A549 (cell line): ENCODE data around the gene MED28. TPM values are rescaled to one million over a fixed set of nuclear protein-coding genes. Genes with fewer than 3 reads are reported as not detected.

Source experiments
- ATAC-seq, 2 experiments: fragments of 200-7000 bp in 1 of 2; fragments of >200 bp in 1 of 2; cut with Nextera tagmentation in 1 of 2; cut with Tn5 transposase in 1 of 2; 3 replicates each; pipeline versions ENCODE4 v1.8.0 to v1.9.1; 2018 to 2020; ENCODE audit warnings: mild to moderate bottlenecking in 1 of 2, moderate library complexity in 1 of 2
- CTCF ChIA-PET: fragments of 300-600 bp; sonication (Branson Sonifier 250); formaldehyde crosslinking; extraction: SDS; loops from one replicate; lab custom pipeline; 2021; ENCODE audit warnings: antibody characterized with exemption, inconsistent platforms; lab: Yijun Ruan, JAX
- POLR2A ChIA-PET: fragments of 350-600 bp; formaldehyde crosslinking; extraction: SDS; loops from one replicate; lab custom pipeline; 2021; ENCODE audit warnings: antibody characterized with exemption, inconsistent platforms; lab: Yijun Ruan, JAX
- DNase-seq, 2 experiments: peaks; one replicate each; pipeline versions ENCODE4 v3.0.0 to v3.0.0-alpha.2; 2011 to 2016; ENCODE audit warnings: low read depth in 1 of 2, low spot score in 1 of 2
- FAIRE-seq: peaks from 2 replicates; lab custom pipeline; 2011; peaks lifted over from hg19 to GRCh38; lab: Jason Lieb, UNC
- H3K27ac ChIP-seq, 2 experiments: fragments of >200 bp; sonication (Bioruptor Twin); formaldehyde crosslinking; 3 replicates each; pipeline ENCODE4 v1.5.1; 2016 to 2017
- H3K4me1 ChIP-seq: fragments of >200 bp; sonication (Bioruptor Twin); formaldehyde crosslinking; 3 replicates; pipeline ENCODE4 v1.6.1; 2016
- H3K4me2 ChIP-seq: fragments of >200 bp; sonication (Bioruptor Twin); formaldehyde crosslinking; 3 replicates; pipeline ENCODE4 v1.6.1; 2016
- H3K4me3 ChIP-seq: fragments of >200 bp; sonication (Bioruptor Twin); formaldehyde crosslinking; 3 replicates; pipeline ENCODE4 v1.5.1; 2016
- H3K9me3 ChIP-seq: fragments of >200 bp; sonication (Bioruptor Twin); formaldehyde crosslinking; 3 replicates; pipeline ENCODE4 v1.6.1; 2016
- CBX2 ChIP-seq: fragments of 200-600 bp; sonication (generic); IDR thresholded peaks from 2 replicates; pipeline ENCODE4 v1.6.1; 2016; ENCODE audit warnings: low read depth, mild to moderate bottlenecking, borderline replicate concordance
- CBX8 ChIP-seq: fragments of 200-600 bp; sonication (generic); IDR thresholded peaks from 2 replicates; pipeline ENCODE4 v1.6.1; 2016
- CHD2 ChIP-seq: fragments of 150-350 bp; IDR thresholded peaks from 2 replicates; pipeline ENCODE4 v1.6.1; 2014; ENCODE audit warnings: low read length; ENCODE audit not compliant: partially characterized antibody
- EP300 ChIP-seq, 2 experiments: fragments of >200 bp; sonication (Bioruptor Twin); formaldehyde crosslinking; IDR thresholded peaks; 2 replicates in 1 of 2; 3 replicates in 1 of 2; pipeline ENCODE4 v1.6.1; 2016 to 2017
- FOSB ChIP-seq: fragments of 250-450 bp; sonication (Bioruptor Pico); IDR thresholded peaks from 2 replicates; pipeline ENCODE4 v1.5.0; 2020; ENCODE audit warnings: mild to moderate bottlenecking, moderate library complexity
- HEYL ChIP-seq: fragments of 250-450 bp; sonication (Bioruptor Pico); IDR thresholded peaks from 2 replicates; pipeline ENCODE4 v1.8.0; 2021; ENCODE audit warnings: mild to moderate bottlenecking, moderate library complexity
- HOXB13 ChIP-seq: fragments of 250-450 bp; sonication (Bioruptor Pico); IDR thresholded peaks from 2 replicates; pipeline ENCODE4 v1.5.0; 2020; ENCODE audit warnings: low read depth, mild to moderate bottlenecking, moderate library complexity
- KDM1A ChIP-seq: fragments of 200-600 bp; sonication (generic); IDR thresholded peaks from 2 replicates; pipeline ENCODE4 v1.6.1; 2016; ENCODE audit warnings: low read depth, mild to moderate bottlenecking
- NR3C1 ChIP-seq: fragments of >200 bp; sonication (Bioruptor Twin); formaldehyde crosslinking; IDR thresholded peaks from 3 replicates; pipeline ENCODE4 v1.6.1; 2017
- POLR2AphosphoS2 ChIP-seq: conservative IDR thresholded peaks from 2 replicates; pipeline ENCODE4 v1.6.1; 2012; ENCODE audit warnings: low read length, improper control_type of control experiment, inconsistent platforms
- RAD21 ChIP-seq, 2 experiments: fragments of >200 bp in 1 of 2; sonication (Bioruptor Twin) in 1 of 2; formaldehyde crosslinking in 1 of 2; IDR thresholded peaks in 1 of 2; conservative IDR thresholded peaks in 1 of 2; 2 replicates in 1 of 2; 3 replicates in 1 of 2; pipeline ENCODE4 v1.6.1; 2012 to 2018; ENCODE audit warnings: inconsistent platforms in 1 of 2
- RFX5 ChIP-seq: fragments of 450-650 bp; IDR thresholded peaks from 2 replicates; pipeline ENCODE4 v1.7.1; 2014; ENCODE audit warnings: antibody characterized with exemption, mild to moderate bottlenecking, moderate library complexity
- TP53 ChIP-seq: fragments of 250-450 bp; sonication (Bioruptor Pico); IDR thresholded peaks from 2 replicates; pipeline ENCODE4 v1.5.0; 2021; ENCODE audit warnings: mild to moderate bottlenecking, moderate library complexity
- ZC3H11A ChIP-seq: fragments of 450-650 bp; IDR thresholded peaks from 2 replicates; pipeline ENCODE4 v1.6.1; 2014; ENCODE audit warnings: antibody characterized with exemption, mild to moderate bottlenecking
- ZFP36 ChIP-seq: fragments of 450-650 bp; IDR thresholded peaks from 2 replicates; pipeline ENCODE4 v1.6.1; 2014; ENCODE audit warnings: borderline replicate concordance; ENCODE audit not compliant: partially characterized antibody
- ZNF302 ChIP-seq: fragments of 250-450 bp; sonication (Bioruptor Pico); IDR thresholded peaks from 2 replicates; pipeline ENCODE4 v1.9.0; 2021; ENCODE audit warnings: inconsistent platforms, mild to moderate bottlenecking, moderate library complexity
- WGBS: methylation state at CpG from one replicate; pipeline ENCODE4 v1.1.6; 2017; ENCODE audit errors: missing lambda C conversion rate; 5-methylcytosine and 5-hydroxymethylcytosine counted together
- polyA plus RNA-seq, 4 experiments: library from polyadenylated mRNA; depleted of rRNA in 3 of 4; stranded (reverse); fragments of >200 nt; fragmentation: RNase III in 1 of 4; extraction: RNeasy Plus Mini Kit Qiagen cat#74134 plus additional on column Dnase treatment in 1 of 4; gene quantifications; 2 replicates in 3 of 4; 3 replicates in 1 of 4; pipeline ENCODE4 v1.2.3, GENCODE V29; 2011 to 2017
- TF ChIP-seq, protein P1 (sequence below): IDR thresholded peaks from 2 replicates; pipeline ENCODE4 v1.6.1; 2012; ENCODE audit warnings: low read depth, borderline replicate concordance
- TF ChIP-seq, protein P2 (sequence below): IDR thresholded peaks from 2 replicates; pipeline ENCODE4 v1.6.1; 2012

Gene MED28
- polyA plus RNA-seq, 2 of the 4 experiments (the other 2 are of a cell fraction): 15.5 to 30.8 TPM

DNA sequence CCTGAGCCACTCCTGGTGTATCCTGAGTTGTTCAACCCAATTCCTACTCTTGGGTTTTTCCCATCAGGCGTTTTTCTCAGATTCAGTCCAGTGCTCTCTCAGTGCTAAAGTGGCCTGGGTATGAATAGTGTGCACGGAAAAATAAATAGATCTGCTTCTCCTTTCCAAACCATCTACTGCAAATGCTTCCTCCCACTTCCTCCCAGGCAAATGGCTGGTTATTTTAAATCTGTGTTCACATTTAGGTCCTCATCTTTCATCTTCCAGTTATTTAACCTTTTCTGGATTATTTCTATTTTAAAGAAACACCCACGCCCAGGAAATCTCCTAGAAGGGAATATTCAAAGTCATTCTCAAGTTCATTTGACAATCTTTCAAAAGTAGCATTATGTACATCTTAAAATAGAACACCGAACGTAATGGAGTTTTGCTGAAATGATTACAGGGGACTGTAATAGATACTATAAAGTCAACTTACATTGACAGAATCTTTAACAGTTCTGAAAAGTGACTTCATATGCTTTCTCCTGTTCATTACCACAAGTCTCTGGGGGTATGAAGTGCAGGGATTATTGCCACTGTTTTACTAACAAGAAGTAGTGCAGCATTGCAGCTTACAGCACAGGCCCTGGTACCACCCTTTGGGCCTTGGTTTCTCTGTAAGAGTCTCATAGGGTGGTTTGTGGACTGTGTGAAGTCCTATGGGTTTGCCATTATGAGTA lies 66.3 kb downstream of the MED28 start (continued):
- TF ChIP-seq KDM1A: no peak
- no peak for TF ChIP-seq RAD21 (conservative IDR thresholded peaks at IDR 0.05 in 1 of 2, IDR thresholded peaks at IDR 0.05 in 1 of 2)
- no peak for TF ChIP-seq HEYL (CRISPR knock-in tag)

DNA sequence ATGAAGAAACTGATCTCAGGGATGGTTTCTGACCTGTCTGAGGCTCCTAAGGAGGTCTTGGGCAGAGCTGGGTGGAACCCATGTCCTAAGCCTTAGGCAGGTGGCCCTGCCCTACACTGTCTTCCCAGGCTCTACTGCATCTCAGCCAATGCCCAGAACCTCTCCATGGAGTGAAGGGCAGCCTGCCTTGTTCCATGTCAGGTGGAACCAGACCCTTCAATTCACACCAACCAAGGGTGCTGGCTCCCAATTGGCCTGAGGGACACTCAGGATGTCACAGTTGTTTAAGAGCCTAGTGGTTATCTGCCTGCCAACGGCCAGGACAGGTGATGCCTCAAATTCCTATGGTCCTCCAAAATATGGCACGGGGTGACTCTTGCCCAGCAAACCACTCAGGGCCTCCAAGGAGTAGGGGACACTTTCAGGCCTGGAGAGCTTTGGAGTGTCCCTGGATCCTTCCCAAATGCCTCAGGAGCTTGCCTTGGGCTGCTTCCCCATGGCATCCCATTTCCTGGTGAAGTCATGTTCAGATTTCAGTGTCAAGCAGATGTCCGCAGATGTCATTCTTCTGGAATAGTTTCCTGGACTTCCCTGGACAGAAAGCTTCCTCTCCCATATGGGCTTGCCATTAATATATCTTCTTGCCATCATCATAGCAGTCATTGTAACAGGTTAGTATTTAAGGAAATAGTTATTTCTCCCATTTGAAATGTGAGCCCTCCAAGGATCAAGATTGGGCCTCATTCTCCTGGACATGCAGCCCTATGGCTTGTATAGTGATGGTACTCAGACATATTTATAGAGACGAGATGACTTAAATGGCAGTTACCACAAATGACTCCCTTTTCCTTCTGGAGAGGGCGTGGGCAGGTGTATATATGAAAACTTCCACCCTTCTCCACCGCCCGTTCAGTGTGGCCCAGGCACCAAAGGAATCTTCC lies 67.1 kb downstream of the MED28 start:
- ChIA-PET POLR2A (no interaction called here), CTCF (interaction anchor here (0.7 kb wide), 1 partner anchor 25 kb away, joined by 4 read pairs; no protein-coding TSS in a partner anchor)
- TF ChIP-seq CBX2 (no peak), FOSB (CRISPR knock-in tag) (no peak), NR3C1 (no peak), POLR2AphosphoS2 (no peak), TP53 (no peak), CHD2 (no peak), EP300 (IDR thresholded peaks at IDR 0.05) (no peak), HOXB13 (CRISPR knock-in tag) (no peak), CBX8 (no peak)
- TF ChIP-seq, protein P1, sequence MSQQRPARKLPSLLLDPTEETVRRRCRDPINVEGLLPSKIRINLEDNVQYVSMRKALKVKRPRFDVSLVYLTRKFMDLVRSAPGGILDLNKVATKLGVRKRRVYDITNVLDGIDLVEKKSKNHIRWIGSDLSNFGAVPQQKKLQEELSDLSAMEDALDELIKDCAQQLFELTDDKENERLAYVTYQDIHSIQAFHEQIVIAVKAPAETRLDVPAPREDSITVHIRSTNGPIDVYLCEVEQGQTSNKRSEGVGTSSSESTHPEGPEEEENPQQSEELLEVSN: no peak
- TF ChIP-seq, protein P2, sequence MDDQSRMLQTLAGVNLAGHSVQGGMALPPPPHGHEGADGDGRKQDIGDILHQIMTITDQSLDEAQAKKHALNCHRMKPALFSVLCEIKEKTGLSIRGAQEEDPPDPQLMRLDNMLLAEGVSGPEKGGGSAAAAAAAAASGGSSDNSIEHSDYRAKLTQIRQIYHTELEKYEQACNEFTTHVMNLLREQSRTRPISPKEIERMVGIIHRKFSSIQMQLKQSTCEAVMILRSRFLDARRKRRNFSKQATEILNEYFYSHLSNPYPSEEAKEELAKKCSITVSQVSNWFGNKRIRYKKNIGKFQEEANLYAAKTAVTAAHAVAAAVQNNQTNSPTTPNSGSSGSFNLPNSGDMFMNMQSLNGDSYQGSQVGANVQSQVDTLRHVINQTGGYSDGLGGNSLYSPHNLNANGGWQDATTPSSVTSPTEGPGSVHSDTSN: no peak
- Histone ChIP-seq H3K27ac (no peak overlapping the region), H3K4me3 (no peak overlapping the region), H3K9me3 (no peaks in the 10 kb centered on the region), H3K4me2 (no peak overlapping the region), H3K4me1 (no peaks in the 10 kb centered on the region)
- FAIRE-seq: no peak
- no peak for ATAC-seq
- no peak for DNase-seq
- 69% methylated on average over 5 of the region's 7 CpGs for WGBS

DNA sequence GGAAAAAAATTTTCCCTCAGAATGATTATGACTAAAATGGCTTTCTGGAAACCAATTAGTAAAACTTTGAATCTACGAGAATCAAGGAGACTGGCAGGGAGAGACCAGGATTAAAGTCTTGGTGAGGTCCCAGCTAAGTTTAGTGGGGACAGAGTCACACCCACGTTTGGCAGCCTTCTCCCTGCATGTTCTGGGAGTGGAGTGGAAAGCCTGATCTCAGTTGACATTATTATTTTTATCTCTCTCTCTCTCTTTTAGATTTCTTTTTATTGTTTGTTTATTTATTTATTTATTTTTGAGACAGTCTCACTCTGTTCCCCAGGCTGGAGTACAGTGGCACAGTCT lies 67.8 kb downstream of the MED28 start:
- WGBS: 7% methylated on average over 2 of the region's 2 CpGs
- Histone ChIP-seq H3K4me3 (no peak overlapping the region), H3K9me3 (no peaks in the 10 kb centered on the region), H3K4me1 (no peaks in the 10 kb centered on the region), H3K27ac (no peak overlapping the region), H3K4me2 (no peak overlapping the region)
- no peak for TF ChIP-seq KDM1A
- TF ChIP-seq, protein P1: no peak
- no peak for TF ChIP-seq ZC3H11A
- TF ChIP-seq RFX5: no peak
- no peak for TF ChIP-seq ZNF302 (CRISPR knock-in tag)
- no peak for TF ChIP-seq ZFP36
- FAIRE-seq (no peak), ATAC-seq (no peak), DNase-seq (no peak)
- ChIA-PET CTCF (interaction anchor here (0.7 kb wide), 1 partner anchor 26 kb away, joined by 4 read pairs; no protein-coding TSS in a partner anchor), POLR2A (no interaction called here)

Other genes with a start within 250 kb of the MED28 start
- gene QDPR, start 102.6 kb upstream of the MED28 start, polyA plus RNA-seq (2011; rRNA removed): 40.4 and 40.7 TPM in 2 replicates
- 64.2 to 75.1 TPM (median 72.8 TPM) in 3 replicates for gene QDPR, start 102.6 kb upstream of the MED28 start, polyA plus RNA-seq (2017; fragmentation: RNase III; extraction: RNeasy Plus Mini Kit Qiagen cat#74134 plus additional on column Dnase treatment)
- not detected in 2 replicates for gene CLRN2, start 99.5 kb upstream of the MED28 start, polyA plus RNA-seq (2011; rRNA removed)
- gene CLRN2, start 99.5 kb upstream of the MED28 start, polyA plus RNA-seq (2017; fragmentation: RNase III; extraction: RNeasy Plus Mini Kit Qiagen cat#74134 plus additional on column Dnase treatment): not detected in 3 replicates
- gene LAP3, start 37.4 kb upstream of the MED28 start, polyA plus RNA-seq (2011; rRNA removed): 39.6 and 46.2 TPM in 2 replicates
- 38.6 to 45.9 TPM (median 39.4 TPM) in 3 replicates for gene LAP3, start 37.4 kb upstream of the MED28 start, polyA plus RNA-seq (2017; fragmentation: RNase III; extraction: RNeasy Plus Mini Kit Qiagen cat#74134 plus additional on column Dnase treatment)
- gene FAM184B, start 167.0 kb downstream of the MED28 start, polyA plus RNA-seq (2011; rRNA removed): 0.01 TPM in 1 of 2 replicates, not detected in the other
- gene FAM184B, start 167.0 kb downstream of the MED28 start, polyA plus RNA-seq (2017; fragmentation: RNase III; extraction: RNeasy Plus Mini Kit Qiagen cat#74134 plus additional on column Dnase treatment): 0.01 to 0.04 TPM in 2 of 3 replicates, not detected in the other
- 12.9 and 13.3 TPM in 2 replicates for gene DCAF16, start 196.1 kb downstream of the MED28 start, polyA plus RNA-seq (2011; rRNA removed)
- 6.3 to 7.9 TPM (median 6.8 TPM) in 3 replicates for gene DCAF16, start 196.1 kb downstream of the MED28 start, polyA plus RNA-seq (2017; fragmentation: RNase III; extraction: RNeasy Plus Mini Kit Qiagen cat#74134 plus additional on column Dnase treatment)
- 22.3 and 36.4 TPM in 2 replicates for gene NCAPG, start 196.3 kb downstream of the MED28 start, polyA plus RNA-seq (2011; rRNA removed)
- gene NCAPG, start 196.3 kb downstream of the MED28 start, polyA plus RNA-seq (2017; fragmentation: RNase III; extraction: RNeasy Plus Mini Kit Qiagen cat#74134 plus additional on column Dnase treatment): 23.7 to 27.5 TPM (median 23.9 TPM) in 3 replicates